Peyer's patch (tissue), 4 donors: ENCODE results near the gene TMC3.

Experiments
- POLR2A ChIP-seq, 2 donors: fragments of 450-650 bp; IDR thresholded peaks; one replicate each; pipeline ENCODE4 v1.5.1; 2017; ENCODE audit warnings: antibody characterized with exemption in 2 of 2, mild to moderate bottlenecking in 2 of 2, moderate library complexity in 2 of 2
- TF ChIP-seq, protein P1 (sequence below), 6 experiments: fragments of 450-650 bp in 4 of 6; fragments of 200-600 bp in 2 of 6; sonication (generic) in 1 of 6; IDR thresholded peaks; one replicate each; pipeline ENCODE4 v1.5.1; 2017 to 2019; ENCODE audit warnings: antibody characterized with exemption in 6 of 6, mild to moderate bottlenecking in 3 of 6, moderate library complexity in 1 of 6

GRCh38 chr15:81323559-81323943 lies 50.5 kb downstream of the TMC3 start:
- TF ChIP-seq, protein P1, sequence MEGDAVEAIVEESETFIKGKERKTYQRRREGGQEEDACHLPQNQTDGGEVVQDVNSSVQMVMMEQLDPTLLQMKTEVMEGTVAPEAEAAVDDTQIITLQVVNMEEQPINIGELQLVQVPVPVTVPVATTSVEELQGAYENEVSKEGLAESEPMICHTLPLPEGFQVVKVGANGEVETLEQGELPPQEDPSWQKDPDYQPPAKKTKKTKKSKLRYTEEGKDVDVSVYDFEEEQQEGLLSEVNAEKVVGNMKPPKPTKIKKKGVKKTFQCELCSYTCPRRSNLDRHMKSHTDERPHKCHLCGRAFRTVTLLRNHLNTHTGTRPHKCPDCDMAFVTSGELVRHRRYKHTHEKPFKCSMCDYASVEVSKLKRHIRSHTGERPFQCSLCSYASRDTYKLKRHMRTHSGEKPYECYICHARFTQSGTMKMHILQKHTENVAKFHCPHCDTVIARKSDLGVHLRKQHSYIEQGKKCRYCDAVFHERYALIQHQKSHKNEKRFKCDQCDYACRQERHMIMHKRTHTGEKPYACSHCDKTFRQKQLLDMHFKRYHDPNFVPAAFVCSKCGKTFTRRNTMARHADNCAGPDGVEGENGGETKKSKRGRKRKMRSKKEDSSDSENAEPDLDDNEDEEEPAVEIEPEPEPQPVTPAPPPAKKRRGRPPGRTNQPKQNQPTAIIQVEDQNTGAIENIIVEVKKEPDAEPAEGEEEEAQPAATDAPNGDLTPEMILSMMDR (IDR thresholded peaks at IDR 0.05): no peak
- TF ChIP-seq POLR2A (IDR thresholded peaks at IDR 0.05): no peak
